ENCODE data around the gene PRKCA. TPM values are rescaled to one million over a fixed set of nuclear protein-coding genes. Genes with fewer than 3 reads are reported as not detected.
A peak's percentile ranks its signal among the peaks of the same experiment; 100 is the strongest.

Gene PRKCA
- total and polyA plus RNA-seq, 2 of the 13 experiments (the other 11 are each of a cell fraction or from before 2014, with no cell fraction given), result 18.5 to 21.5 TPM

DNA sequence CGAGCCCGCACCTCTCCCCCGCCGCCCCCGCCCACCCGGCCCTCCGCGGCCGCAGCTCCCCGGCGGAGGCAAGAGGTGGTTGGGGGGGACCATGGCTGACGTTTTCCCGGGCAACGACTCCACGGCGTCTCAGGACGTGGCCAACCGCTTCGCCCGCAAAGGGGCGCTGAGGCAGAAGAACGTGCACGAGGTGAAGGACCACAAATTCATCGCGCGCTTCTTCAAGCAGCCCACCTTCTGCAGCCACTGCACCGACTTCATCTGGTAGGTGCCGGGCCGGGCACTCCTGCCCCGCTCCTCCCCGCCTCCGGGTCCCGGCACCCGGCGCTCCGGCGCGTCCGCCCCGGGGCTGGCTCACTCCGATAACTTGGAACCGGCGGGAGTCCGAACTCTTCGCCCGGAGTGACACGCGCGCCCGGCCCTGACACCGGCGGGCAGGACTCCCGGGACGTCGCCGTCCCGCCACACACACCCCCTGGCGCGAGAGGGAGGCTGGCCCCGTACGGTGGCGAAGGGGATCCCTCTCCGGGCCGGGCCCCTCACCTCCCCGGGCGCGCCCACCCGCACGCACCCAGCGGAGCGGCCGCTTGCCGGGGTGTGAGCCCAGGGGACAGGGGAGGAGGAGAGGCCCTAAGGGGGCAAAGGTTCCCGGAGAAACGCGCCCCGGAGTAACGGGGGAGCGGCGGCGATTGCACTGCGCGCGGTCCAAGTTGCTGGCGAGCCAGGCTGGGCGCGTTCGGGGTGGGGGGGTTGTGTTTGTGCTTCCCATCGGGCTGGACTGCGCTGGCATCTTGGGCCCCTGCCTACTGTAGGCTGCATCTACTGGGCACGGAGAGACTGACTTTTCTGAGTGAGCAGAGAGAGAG, 581 bp downstream of the PRKCA start (continued):
- TF ChIP-seq, protein P1, sequence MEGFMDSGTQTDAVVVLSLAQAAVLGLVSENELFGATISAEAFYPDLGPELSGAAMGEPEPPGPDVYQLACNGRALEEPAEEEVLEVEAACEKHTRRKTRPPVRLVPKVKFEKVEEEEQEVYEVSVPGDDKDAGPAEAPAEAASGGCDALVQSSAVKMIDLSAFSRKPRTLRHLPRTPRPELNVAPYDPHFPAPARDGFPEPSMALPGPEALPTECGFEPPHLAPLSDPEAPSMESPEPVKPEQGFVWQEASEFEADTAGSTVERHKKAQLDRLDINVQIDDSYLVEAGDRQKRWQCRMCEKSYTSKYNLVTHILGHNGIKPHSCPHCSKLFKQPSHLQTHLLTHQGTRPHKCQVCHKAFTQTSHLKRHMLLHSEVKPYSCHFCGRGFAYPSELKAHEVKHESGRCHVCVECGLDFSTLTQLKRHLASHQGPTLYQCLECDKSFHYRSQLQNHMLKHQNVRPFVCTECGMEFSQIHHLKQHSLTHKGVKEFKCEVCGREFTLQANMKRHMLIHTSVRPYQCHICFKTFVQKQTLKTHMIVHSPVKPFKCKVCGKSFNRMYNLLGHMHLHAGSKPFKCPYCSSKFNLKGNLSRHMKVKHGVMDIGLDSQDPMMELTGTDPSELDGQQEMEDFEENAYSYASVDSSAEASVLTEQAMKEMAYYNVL (CRISPR knock-in tag; IDR thresholded peaks at IDR 0.05; ENCODE audit: borderline replicate concordance), result 0 out of 2 replicates have a peak, but pooled peaks have one; percentile 25
- TF ChIP-seq PAWR (CRISPR knock-in tag; IDR thresholded peaks at IDR 0.05; ENCODE audit: borderline replicate concordance), result no peak
- TF ChIP-seq ZNF343 (CRISPR knock-in tag; IDR thresholded peaks at IDR 0.05), result peak; percentile 56; the same call in 1 of the 2 replicates
- no peak for TF ChIP-seq NFIC (IDR thresholded peaks at IDR 0.05; ENCODE audit: low read length)
- peak; percentile 91; the same call in 1 of the 2 replicates for TF ChIP-seq ZNF816 (CRISPR knock-in tag; IDR thresholded peaks at IDR 0.05; ENCODE audit: borderline replicate concordance)
- no peak for TF ChIP-seq IKZF4 (CRISPR knock-in tag; IDR thresholded peaks at IDR 0.05; ENCODE audit: borderline replicate concordance, low read depth, not compliant biosample characterization)
- TF ChIP-seq ZNF501 (CRISPR knock-in tag; IDR thresholded peaks at IDR 0.05), result peak; percentile 81
- TF ChIP-seq NCOA2 (CRISPR knock-in tag; IDR thresholded peaks at IDR 0.05), result no peak
- TF ChIP-seq PRPF4 (IDR thresholded peaks at IDR 0.05; ENCODE audit: low read depth, low read length, poor library complexity, severe bottlenecking), result no peak
- TF ChIP-seq GPN1 (CRISPR knock-in tag; IDR thresholded peaks at IDR 0.05; ENCODE audit: borderline replicate concordance), result 0 out of 2 replicates have a peak, but pooled peaks have one; percentile 13
- TF ChIP-seq FOXK2 (IDR thresholded peaks at IDR 0.05), result no peak
- TF ChIP-seq MED8 (CRISPR knock-in tag; IDR thresholded peaks at IDR 0.05; ENCODE audit: insufficient replicate concordance), result peak; percentile 87
- TF ChIP-seq KLF12 (CRISPR knock-in tag; IDR thresholded peaks at IDR 0.05; ENCODE audit: borderline replicate concordance), result 0 out of 2 replicates have a peak, but pooled peaks have one; percentile 41
- TF ChIP-seq, protein P2, sequence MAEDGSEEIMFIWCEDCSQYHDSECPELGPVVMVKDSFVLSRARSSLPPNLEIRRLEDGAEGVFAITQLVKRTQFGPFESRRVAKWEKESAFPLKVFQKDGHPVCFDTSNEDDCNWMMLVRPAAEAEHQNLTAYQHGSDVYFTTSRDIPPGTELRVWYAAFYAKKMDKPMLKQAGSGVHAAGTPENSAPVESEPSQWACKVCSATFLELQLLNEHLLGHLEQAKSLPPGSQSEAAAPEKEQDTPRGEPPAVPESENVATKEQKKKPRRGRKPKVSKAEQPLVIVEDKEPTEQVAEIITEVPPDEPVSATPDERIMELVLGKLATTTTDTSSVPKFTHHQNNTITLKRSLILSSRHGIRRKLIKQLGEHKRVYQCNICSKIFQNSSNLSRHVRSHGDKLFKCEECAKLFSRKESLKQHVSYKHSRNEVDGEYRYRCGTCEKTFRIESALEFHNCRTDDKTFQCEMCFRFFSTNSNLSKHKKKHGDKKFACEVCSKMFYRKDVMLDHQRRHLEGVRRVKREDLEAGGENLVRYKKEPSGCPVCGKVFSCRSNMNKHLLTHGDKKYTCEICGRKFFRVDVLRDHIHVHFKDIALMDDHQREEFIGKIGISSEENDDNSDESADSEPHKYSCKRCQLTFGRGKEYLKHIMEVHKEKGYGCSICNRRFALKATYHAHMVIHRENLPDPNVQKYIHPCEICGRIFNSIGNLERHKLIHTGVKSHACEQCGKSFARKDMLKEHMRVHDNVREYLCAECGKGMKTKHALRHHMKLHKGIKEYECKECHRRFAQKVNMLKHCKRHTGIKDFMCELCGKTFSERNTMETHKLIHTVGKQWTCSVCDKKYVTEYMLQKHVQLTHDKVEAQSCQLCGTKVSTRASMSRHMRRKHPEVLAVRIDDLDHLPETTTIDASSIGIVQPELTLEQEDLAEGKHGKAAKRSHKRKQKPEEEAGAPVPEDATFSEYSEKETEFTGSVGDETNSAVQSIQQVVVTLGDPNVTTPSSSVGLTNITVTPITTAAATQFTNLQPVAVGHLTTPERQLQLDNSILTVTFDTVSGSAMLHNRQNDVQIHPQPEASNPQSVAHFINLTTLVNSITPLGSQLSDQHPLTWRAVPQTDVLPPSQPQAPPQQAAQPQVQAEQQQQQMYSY (CRISPR knock-in tag; IDR thresholded peaks at IDR 0.05), result no peak; the same call in 1 of the 2 replicates
- 0 out of 2 replicates have a peak, but pooled peaks have one; percentile 45 for TF ChIP-seq SMAD1 (CRISPR knock-in tag; IDR thresholded peaks at IDR 0.05; ENCODE audit: borderline replicate concordance, low read depth)
- no peak for TF ChIP-seq NFE2 (CRISPR knock-in tag; IDR thresholded peaks at IDR 0.05)
- no peak for TF ChIP-seq CREB1 (IDR thresholded peaks at IDR 0.05)
- no peak for TF ChIP-seq CREB1 (CRISPR knock-in tag; IDR thresholded peaks at IDR 0.05)
- TF ChIP-seq, protein P3, sequence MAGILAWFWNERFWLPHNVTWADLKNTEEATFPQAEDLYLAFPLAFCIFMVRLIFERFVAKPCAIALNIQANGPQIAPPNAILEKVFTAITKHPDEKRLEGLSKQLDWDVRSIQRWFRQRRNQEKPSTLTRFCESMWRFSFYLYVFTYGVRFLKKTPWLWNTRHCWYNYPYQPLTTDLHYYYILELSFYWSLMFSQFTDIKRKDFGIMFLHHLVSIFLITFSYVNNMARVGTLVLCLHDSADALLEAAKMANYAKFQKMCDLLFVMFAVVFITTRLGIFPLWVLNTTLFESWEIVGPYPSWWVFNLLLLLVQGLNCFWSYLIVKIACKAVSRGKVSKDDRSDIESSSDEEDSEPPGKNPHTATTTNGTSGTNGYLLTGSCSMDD (CRISPR knock-in tag; IDR thresholded peaks at IDR 0.05), result no peak
- no peak for TF ChIP-seq PTBP1 (IDR thresholded peaks at IDR 0.05; ENCODE audit: low read depth, low read length, poor library complexity, severe bottlenecking)
- no peak for TF ChIP-seq FOXP1 (IDR thresholded peaks at IDR 0.05)
- TF ChIP-seq FOXP1 (CRISPR knock-in tag; IDR thresholded peaks at IDR 0.05), result no peak
- no peak; the same call in 1 of the 2 replicates for TF ChIP-seq RXRB (CRISPR knock-in tag; IDR thresholded peaks at IDR 0.05; ENCODE audit: borderline replicate concordance)
- no peak for TF ChIP-seq POLR2A (IDR thresholded peaks at IDR 0.05; ENCODE audit: insufficient read depth in 1 of 2, low read depth in 2 of 2, low read length in 2 of 2)
- no peak; the same call in 1 of the 2 replicates for TF ChIP-seq SPEN (CRISPR knock-in tag; IDR thresholded peaks at IDR 0.05; ENCODE audit: low read depth)

Measured in HepG2 (cell line).